ENCODE results near the gene GPR42.

DNA sequence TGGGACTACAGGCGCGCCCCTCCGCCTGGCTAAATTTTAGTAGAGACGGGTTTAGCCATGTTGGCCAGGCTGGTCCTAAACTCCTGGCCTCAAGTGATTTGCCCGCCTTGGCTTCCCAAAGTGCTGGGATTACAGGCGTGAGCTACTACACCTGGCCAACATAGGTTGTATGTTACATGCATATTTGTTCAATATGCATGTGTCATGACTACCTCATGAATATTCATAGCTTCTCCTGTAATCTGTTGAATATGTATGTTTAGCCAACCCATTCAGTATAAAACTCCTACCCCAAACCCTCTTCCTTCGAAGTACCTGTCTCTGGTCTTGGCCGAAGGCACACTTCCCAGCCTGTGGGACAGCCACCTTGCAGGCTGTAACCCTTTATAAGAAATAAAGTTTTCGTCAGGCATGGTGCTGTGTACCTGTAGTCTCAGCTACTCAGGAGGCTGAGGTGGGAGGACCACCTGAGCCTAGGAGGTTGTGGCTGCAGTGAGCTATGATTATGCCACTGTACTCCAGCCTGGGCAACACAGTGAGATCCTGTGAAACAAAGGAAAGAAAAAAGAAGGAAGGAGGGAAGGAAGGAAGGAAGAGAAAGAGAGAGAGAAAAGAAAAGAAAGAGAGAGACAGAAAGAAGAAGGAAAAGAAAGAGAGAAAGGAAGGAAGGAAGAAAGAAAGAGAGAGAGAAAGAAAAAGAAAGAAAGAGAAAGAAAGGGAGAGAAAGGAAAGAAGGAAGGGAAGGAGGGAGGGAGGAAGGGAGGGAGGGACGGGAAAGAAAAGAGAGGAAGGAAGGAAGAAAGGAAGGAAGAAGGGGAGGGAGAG, 29.3 kb downstream of the GPR42 start:
- TF ChIP-seq CTCF (conservative IDR thresholded peaks at IDR 0.05; ENCODE audit: low read depth, low read length) (no peak), EZH2 (IDR thresholded peaks at IDR 0.05; ENCODE audit: borderline replicate concordance, low read depth, low read length, poor library complexity, severe bottlenecking) (no peak)
